Measurements from ENCODE around the gene HDGFL3. TPM values are rescaled to one million over a fixed set of nuclear protein-coding genes. Genes with fewer than 3 reads are reported as not detected.
A peak's percentile ranks its signal among the peaks of the same experiment; 100 is the strongest.

Gene HDGFL3
- total and polyA plus RNA-seq, 2 experiments from 2014 or later: 68.6 to 135 TPM

GRCh38 chr15:83129791-83130190 lies 77.8 kb downstream of the HDGFL3 start:
- no peak for DNase-seq (ENCODE audit: low spot score)
- no peaks in the 10 kb centered on the region for H3K36me3 Mint-ChIP-seq (ENCODE audit: low read depth)
- H4K20me1 ChIP-seq (replicated peaks; ENCODE audit: insufficient read depth): no peaks in the 10 kb centered on the region; the same call in 1 of the 2 replicates
- no peaks in the 10 kb centered on the region for H3K79me2 ChIP-seq (replicated peaks; ENCODE audit: insufficient read depth)
- H3K27me3 Mint-ChIP-seq (ENCODE audit: insufficient read depth, low read depth, poor library complexity): peaks cover 5% of the 10 kb centered on the region
- no peaks in the 10 kb centered on the region for H3K9me3 Mint-ChIP-seq
- TF ChIP-seq CREB1 (CRISPR knock-in tag; IDR thresholded peaks at IDR 0.05; ENCODE audit: low read depth): no peak
- TF ChIP-seq POLR2AphosphoS5 (IDR thresholded peaks at IDR 0.05; ENCODE audit: low read depth): 0 out of 2 replicates have a peak, but pooled peaks have one; percentile 19
- TF ChIP-seq ZNF114 (CRISPR knock-in tag; IDR thresholded peaks at IDR 0.05): no peak
- H3K4me1 ChIP-seq (ENCODE audit: insufficient read depth): no peaks in the 10 kb centered on the region
- no peak overlapping the region for H3K4me3 Mint-ChIP-seq
- no peak for ATAC-seq
- H3K27ac ChIP-seq (ENCODE audit: low read depth): no peak overlapping the region
- H3K27me3 ChIP-seq (ENCODE audit: insufficient read depth): no peaks in the 10 kb centered on the region
- H3K4me3 ChIP-seq: no peak overlapping the region
- H2AFZ ChIP-seq: no peak overlapping the region
- H3F3A ChIP-seq (replicated peaks; ENCODE audit: low read depth): no peaks in the 10 kb centered on the region
- no peak overlapping the region for H3K27ac Mint-ChIP-seq
- H3K36me3 ChIP-seq (ENCODE audit: insufficient read depth): no peaks in the 10 kb centered on the region; the same call in 1 of the 2 replicates
- H3K4me2 ChIP-seq: no peak overlapping the region
- H3K4me1 Mint-ChIP-seq: no peaks in the 10 kb centered on the region
- H3K9me2 ChIP-seq (ENCODE audit: insufficient read depth): no peaks in the 10 kb centered on the region

GRCh38 chr15:83127547-83128150 lies 80.0 kb downstream of the HDGFL3 start:
- Mint-ChIP-seq H3K27me3 (ENCODE audit: insufficient read depth, low read depth, poor library complexity) (peaks cover 5% of the 10 kb centered on the region), H3K4me1 (no peaks in the 10 kb centered on the region), H3K27ac (no peak overlapping the region), H3K4me3 (no peak overlapping the region), H3K36me3 (ENCODE audit: low read depth) (no peaks in the 10 kb centered on the region), H3K9me3 (no peaks in the 10 kb centered on the region)
- no peak overlapping the region for H3K4me3 ChIP-seq
- no peak overlapping the region for H2AFZ ChIP-seq
- no peaks in the 10 kb centered on the region for H3K27me3 ChIP-seq (ENCODE audit: insufficient read depth)
- H3K4me1 ChIP-seq (ENCODE audit: insufficient read depth): no peaks in the 10 kb centered on the region
- no peak overlapping the region for H3K4me2 ChIP-seq
- ATAC-seq: no peak
- no peak for DNase-seq (ENCODE audit: low spot score)
- no peaks in the 10 kb centered on the region for H3F3A ChIP-seq (replicated peaks; ENCODE audit: low read depth)
- no peaks in the 10 kb centered on the region for H3K9me2 ChIP-seq (ENCODE audit: insufficient read depth)
- no peaks in the 10 kb centered on the region; the same call in 1 of the 2 replicates for H3K36me3 ChIP-seq (ENCODE audit: insufficient read depth)
- no peak overlapping the region for H3K27ac ChIP-seq (ENCODE audit: low read depth)
- H4K20me1 ChIP-seq (replicated peaks; ENCODE audit: insufficient read depth): no peaks in the 10 kb centered on the region; the same call in 1 of the 2 replicates
- H3K79me2 ChIP-seq (replicated peaks; ENCODE audit: insufficient read depth): no peaks in the 10 kb centered on the region
- TF ChIP-seq NANOG (IDR thresholded peaks at IDR 0.05; ENCODE audit: borderline replicate concordance): no peak
- TF ChIP-seq ZNF114 (CRISPR knock-in tag; IDR thresholded peaks at IDR 0.05): no peak
- no peak for TF ChIP-seq STAT1 (IDR thresholded peaks at IDR 0.05; ENCODE audit: unreplicated experiment)
- no peak for TF ChIP-seq EZH2phosphoT487 (IDR thresholded peaks at IDR 0.05; ENCODE audit: unreplicated experiment)
- no peak for TF ChIP-seq ZNF462 (CRISPR knock-in tag; IDR thresholded peaks at IDR 0.05)
- no peak for TF ChIP-seq POLR2AphosphoS5 (IDR thresholded peaks at IDR 0.05; ENCODE audit: low read depth)
- no peak for TF ChIP-seq REST (IDR thresholded peaks at IDR 0.05; ENCODE audit: unreplicated experiment)
- no peak for TF ChIP-seq CREB1 (CRISPR knock-in tag; IDR thresholded peaks at IDR 0.05; ENCODE audit: low read depth)
- no peak for TF ChIP-seq ZNF331 (CRISPR knock-in tag; IDR thresholded peaks at IDR 0.05; ENCODE audit: low read depth)
- no peak for TF ChIP-seq ETS1 (IDR thresholded peaks at IDR 0.05)
- TF ChIP-seq JUNB (IDR thresholded peaks at IDR 0.05; ENCODE audit: unreplicated experiment): no peak
